ENCODE measurements around the gene ENC1.

Gene ENC1

DNA sequence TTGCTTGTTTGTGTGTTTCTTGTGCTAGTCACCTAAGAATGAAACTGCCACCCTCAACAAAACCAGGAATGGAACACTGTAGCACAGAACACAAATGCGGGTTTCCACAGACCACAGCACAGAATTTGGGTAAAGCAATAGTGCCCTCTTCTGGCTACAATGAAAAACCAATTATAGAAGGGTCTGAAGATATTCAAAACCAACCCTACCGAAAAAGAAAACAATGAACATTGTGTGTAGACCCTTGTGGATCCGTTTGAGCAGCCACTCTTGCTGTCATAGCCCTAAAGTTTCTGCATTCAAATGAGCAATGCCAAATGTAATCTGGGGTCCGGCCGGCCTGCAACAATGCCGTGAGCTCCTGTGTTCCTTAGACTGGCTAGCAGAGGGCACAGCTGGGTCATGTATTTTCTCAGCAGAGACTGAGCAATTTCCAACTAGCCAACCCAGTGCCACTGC lies 8.3 kb upstream of the ENC1 start:
- no peak overlapping the region for H3K4me3 Mint-ChIP-seq
- CTCF ChIA-PET: interaction anchor here (0.9 to 2.5 kb wide), 7 partner anchors 23 to 1058 kb away, joined by 3 to 30 read pairs (median 4); no protein-coding TSS in a partner anchor
- H3K9me3 Mint-ChIP-seq: no peaks in the 10 kb centered on the region
- H3K36me3 Mint-ChIP-seq: no peaks in the 10 kb centered on the region
- peaks cover 17% of the 10 kb centered on the region for H3K27me3 Mint-ChIP-seq
- DNase-seq: peak; percentile 50
- no peaks in the 10 kb centered on the region for H3K4me1 Mint-ChIP-seq
- no peak overlapping the region for H3K27ac Mint-ChIP-seq

DNA sequence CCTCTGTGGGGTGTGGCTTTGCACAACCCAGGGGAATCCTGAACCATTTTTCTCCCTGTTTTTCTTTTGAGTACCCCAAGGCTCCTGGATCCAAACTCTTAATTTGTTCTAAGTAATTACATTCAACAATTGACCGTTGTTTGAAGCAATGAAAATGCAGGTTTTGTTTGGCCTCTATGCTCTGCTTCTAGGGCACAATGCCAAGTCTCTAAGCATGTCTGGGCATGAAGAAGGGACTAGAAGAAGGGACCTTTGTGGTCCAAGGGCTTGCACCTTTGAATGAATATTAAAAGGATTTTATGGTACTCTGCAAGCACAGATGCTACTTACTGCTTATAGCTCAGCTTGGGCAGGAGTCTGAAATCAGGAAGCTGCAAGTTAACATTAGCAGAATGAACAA lies 6.6 kb upstream of the ENC1 start:
- no peaks in the 10 kb centered on the region for H3K9me3 Mint-ChIP-seq
- peaks cover 31% of the 10 kb centered on the region for H3K27me3 Mint-ChIP-seq
- no peak overlapping the region for H3K27ac Mint-ChIP-seq
- no peak overlapping the region for H3K4me3 Mint-ChIP-seq
- no peaks in the 10 kb centered on the region for H3K36me3 Mint-ChIP-seq
- DNase-seq: no peak
- CTCF ChIA-PET: interaction anchor here (0.5 to 1.3 kb wide), 3 partner anchors 273 to 1056 kb away, joined by 3 to 4 read pairs (median 3); no protein-coding TSS in a partner anchor
- peaks cover 4% of the 10 kb centered on the region for H3K4me1 Mint-ChIP-seq

GRCh38 chr5:74643111-74643562 lies 2.6 kb upstream of the ENC1 start:
- H3K9me3 Mint-ChIP-seq: no peaks in the 10 kb centered on the region
- no peak overlapping the region for H3K27ac Mint-ChIP-seq
- peaks cover 63% of the 10 kb centered on the region for H3K27me3 Mint-ChIP-seq

GRCh38 chr5:74642543-74642863 lies 2.0 kb upstream of the ENC1 start:
- Mint-ChIP-seq H3K9me3 (no peaks in the 10 kb centered on the region), H3K36me3 (no peaks in the 10 kb centered on the region), H3K4me3 (no peak overlapping the region), H3K27ac (no peak overlapping the region), H3K27me3 (peaks cover 63% of the 10 kb centered on the region), H3K4me1 (peaks cover 32% of the 10 kb centered on the region)
- CTCF ChIA-PET: interaction anchor here (0.6 to 4.2 kb wide), 3 partner anchors 25 to 740 kb away, joined by 3 to 21 read pairs (median 3); no protein-coding TSS in a partner anchor
- DNase-seq: no peak

More at GRCh38 chr5:74643111-74643562, 2.6 kb upstream of the ENC1 start:
- no peak for DNase-seq
- peaks cover 31% of the 10 kb centered on the region for H3K4me1 Mint-ChIP-seq
- H3K36me3 Mint-ChIP-seq: no peaks in the 10 kb centered on the region
- CTCF ChIA-PET: interaction anchor here (0.6 to 4.2 kb wide), 3 partner anchors 66 to 744 kb away, joined by 3 to 21 read pairs (median 3); no protein-coding TSS in a partner anchor
- no peak overlapping the region for H3K4me3 Mint-ChIP-seq

DNA sequence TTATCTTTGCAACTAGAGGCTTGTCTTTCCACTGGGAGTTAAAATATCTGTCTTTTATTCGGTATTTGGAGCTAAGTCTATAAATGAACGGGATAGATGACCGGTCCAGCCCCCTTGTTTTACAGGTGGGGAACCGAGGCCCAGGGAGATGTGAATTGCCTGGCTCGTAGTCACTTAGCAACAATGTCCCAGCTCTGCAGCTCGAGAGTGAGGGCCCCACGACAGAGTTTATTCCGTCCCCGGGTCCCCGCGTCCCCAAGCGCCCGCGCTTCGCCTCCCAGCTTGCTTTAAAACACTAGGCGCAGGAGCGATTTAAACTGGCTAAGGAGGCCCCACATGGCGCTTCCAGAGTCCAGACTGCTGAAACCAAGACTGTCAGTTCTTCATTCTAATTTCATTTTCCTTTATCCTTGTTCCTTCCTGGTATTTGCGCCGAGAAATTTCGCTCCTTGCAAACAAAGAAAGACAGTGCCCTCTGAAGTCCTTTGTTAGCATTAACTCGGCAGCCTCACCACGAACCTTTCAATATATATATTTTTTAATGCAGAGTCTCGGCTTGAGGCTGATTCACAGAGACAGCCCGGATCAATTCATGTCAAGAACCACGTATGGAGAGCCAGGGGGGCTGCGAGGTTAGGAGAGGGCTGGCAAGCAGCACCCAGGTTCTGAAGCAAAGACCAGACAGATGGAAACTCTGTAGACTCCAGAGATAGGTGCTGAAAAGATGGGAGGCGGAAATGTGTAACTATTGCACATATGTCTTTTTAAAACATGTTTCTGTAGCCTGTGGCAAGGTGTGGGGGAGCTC lies 1.4 kb upstream of the ENC1 start:
- Mint-ChIP-seq H3K36me3 (no peaks in the 10 kb centered on the region), H3K4me1 (peaks cover 32% of the 10 kb centered on the region), H3K9me3 (no peaks in the 10 kb centered on the region), H3K27me3 (peaks cover 59% of the 10 kb centered on the region), H3K4me3 (peak overlapping the region; percentile 78), H3K27ac (no peak overlapping the region)
- peak; percentile 39 for DNase-seq
- CTCF ChIA-PET: interaction anchor here (0.8 to 4.2 kb wide), 5 partner anchors 24 to 739 kb away, joined by 3 to 21 read pairs (median 3); no protein-coding TSS in a partner anchor

DNA sequence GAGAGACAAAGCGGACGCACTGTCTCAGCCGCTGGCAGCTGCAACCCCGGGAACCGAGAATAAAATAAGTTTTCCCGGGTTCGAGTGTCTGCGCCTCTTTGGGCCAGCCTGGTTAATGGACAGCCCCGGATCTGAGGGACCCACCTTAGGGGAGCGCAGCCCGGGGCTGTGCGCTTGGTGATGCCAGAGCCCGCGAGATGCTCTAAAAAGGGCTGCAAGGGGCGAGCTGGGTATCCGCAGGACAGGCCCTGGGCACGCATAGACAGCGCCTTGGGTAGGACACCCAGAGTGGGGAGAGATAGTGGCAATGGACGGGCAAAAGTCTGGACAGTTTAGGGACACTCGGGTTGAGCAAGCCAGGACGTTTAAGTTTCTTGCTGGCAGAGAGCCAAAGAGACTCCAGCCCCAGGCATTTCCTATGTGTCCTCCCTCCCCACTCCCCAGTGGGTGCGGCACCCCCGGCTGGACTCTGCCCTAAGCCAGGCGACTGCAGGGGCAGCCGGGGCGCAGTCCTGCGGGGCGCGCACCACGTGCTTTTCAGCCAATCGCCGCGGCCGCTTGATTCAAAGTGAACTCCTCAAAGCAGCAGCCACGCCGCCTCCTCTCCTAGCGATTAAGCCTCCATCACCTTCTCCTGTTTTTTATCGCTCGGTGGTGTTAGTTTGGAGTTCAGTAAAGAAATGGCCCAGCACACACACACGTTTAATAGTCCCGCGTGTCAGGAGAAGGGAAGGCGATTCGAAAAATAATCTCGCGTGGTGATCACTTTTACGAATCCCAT lies 616 bp upstream of the ENC1 start:
- Mint-ChIP-seq H3K27me3 (peaks cover 55% of the 10 kb centered on the region), H3K36me3 (no peaks in the 10 kb centered on the region), H3K4me3 (peak overlapping the region; percentile 78), H3K27ac (peak overlapping the region; percentile 38), H3K4me1 (peaks cover 32% of the 10 kb centered on the region), H3K9me3 (no peaks in the 10 kb centered on the region)
- CTCF ChIA-PET: interaction anchor here (0.6 to 3.0 kb wide), 8 partner anchors 12 to 739 kb away, joined by 3 to 20 read pairs (median 3); no protein-coding TSS in a partner anchor
- peak; percentile 65 for DNase-seq

DNA sequence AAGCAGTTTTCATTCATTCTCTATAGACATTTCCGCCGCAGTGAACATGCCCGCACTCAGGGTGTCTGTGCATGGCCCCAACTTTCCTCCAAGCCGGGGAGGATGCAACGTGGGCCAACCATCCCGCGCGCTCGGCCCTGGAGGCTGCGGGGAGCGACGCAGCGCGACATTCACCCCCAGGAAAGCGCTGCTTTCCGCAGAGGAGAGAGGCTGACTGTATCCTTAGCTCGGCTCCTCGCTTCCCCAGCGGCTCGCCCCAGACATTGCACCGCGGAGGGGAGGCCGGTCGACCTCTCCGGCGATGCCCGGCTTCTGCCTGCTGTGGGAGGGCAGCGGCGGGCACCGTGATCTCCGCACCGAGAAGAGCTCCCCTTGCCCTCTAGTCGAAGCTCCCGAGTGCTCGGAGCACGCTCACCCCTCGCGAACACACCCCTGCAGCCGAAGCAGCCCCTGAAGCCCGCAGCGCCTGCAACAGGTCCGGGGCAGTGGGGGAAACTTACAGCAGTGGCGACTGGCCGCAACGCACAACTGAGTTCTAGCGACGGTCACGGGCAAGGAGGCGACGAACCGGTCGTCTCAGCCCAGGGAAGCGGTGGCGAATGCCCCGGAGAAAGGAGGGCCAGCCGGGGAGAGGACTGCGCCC lies 600 bp downstream of the ENC1 start:
- Mint-ChIP-seq H3K9me3 (no peaks in the 10 kb centered on the region), H3K27me3 (peaks cover 54% of the 10 kb centered on the region), H3K4me3 (peak overlapping the region; percentile 78), H3K36me3 (peaks cover 1% of the 10 kb centered on the region), H3K27ac (peak overlapping the region; percentile 83), H3K4me1 (peaks cover 32% of the 10 kb centered on the region)
- CTCF ChIA-PET: interaction anchor here (1.0 to 3.0 kb wide), 5 partner anchors 10 to 737 kb away, joined by 3 to 20 read pairs (median 3); no protein-coding TSS in a partner anchor
- DNase-seq: peak; percentile 57

GRCh38 chr5:74638970-74639806 lies 1.3 kb downstream of the ENC1 start:
- CTCF ChIA-PET: interaction anchor here (1.4 to 3.0 kb wide), 2 partner anchors 64 to 737 kb away, joined by 3 to 20 read pairs; no protein-coding TSS in a partner anchor
- Mint-ChIP-seq H3K4me3 (peak overlapping the region; percentile 78), H3K36me3 (peaks cover 1% of the 10 kb centered on the region), H3K27ac (peak overlapping the region; percentile 83), H3K27me3 (peaks cover 49% of the 10 kb centered on the region), H3K4me1 (peaks cover 32% of the 10 kb centered on the region), H3K9me3 (no peaks in the 10 kb centered on the region)
- no peak for DNase-seq

DNA sequence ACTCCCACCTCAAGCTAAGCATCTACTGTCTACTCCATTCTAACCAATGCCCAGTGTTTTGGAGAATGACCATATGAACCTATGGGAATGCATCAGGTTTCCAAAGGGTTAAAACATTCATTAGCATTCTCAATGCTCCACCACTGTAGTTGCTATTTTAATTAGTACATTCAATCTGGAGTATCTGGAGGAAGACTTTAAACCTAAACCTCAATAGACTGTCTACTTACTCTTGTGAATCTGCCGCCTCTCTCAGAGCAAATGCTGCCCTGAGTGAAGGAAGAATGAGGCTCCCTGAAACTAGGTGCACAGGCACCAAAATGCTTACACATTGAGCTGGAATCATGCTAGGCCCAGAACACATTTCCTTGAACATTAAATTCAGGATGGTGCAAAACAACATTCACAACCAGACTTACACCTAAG lies 2.0 kb downstream of the ENC1 start:
- Mint-ChIP-seq H3K4me1 (peaks cover 32% of the 10 kb centered on the region), H3K4me3 (no peak overlapping the region), H3K9me3 (no peaks in the 10 kb centered on the region), H3K36me3 (peaks cover 1% of the 10 kb centered on the region), H3K27me3 (peaks cover 43% of the 10 kb centered on the region), H3K27ac (no peak overlapping the region)
- DNase-seq: no peak
- CTCF ChIA-PET: interaction anchor here (1.4 kb wide), 1 partner anchor 63 kb away, joined by 3 read pairs; no protein-coding TSS in a partner anchor

- no peak overlapping the region for H3K4me3 Mint-ChIP-seq
- no peak for DNase-seq
- CTCF ChIA-PET: interaction anchor here (0.6 kb wide), 1 partner anchor 61 kb away, joined by 3 read pairs; no protein-coding TSS in a partner anchor
- H3K36me3 Mint-ChIP-seq: peaks cover 1% of the 10 kb centered on the region
- no peaks in the 10 kb centered on the region for H3K9me3 Mint-ChIP-seq
- H3K27me3 Mint-ChIP-seq: peaks cover 26% of the 10 kb centered on the region
- peaks cover 35% of the 10 kb centered on the region for H3K4me1 Mint-ChIP-seq
- H3K27ac Mint-ChIP-seq: no peak overlapping the region
Observed at GRCh38 chr5:74636552-74636951, 4.0 kb downstream of the ENC1 start.

DNA sequence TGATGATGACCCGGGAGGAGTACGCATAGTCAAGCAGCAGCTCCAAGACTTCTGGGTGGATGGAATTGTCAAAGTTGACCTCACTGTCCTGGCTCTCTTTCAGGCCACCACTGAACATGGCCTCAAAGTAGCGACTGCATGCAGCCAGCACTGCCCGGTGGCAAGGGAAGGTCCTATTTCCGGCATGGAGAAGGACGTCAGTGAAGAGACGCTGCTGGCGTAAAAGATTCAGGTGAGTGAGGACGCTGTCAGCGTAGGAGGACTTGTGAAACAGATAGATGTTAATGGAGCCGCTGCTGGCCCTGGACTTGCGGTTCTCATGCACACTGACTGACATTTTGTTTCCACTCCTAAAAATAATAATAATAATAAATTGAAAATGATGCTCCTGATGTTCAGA lies 4.4 kb downstream of the ENC1 start:
- no peaks in the 10 kb centered on the region for H3K9me3 Mint-ChIP-seq
- no peak overlapping the region for H3K27ac Mint-ChIP-seq
- no peak for DNase-seq
- peaks cover 22% of the 10 kb centered on the region for H3K27me3 Mint-ChIP-seq
- peaks cover 1% of the 10 kb centered on the region for H3K36me3 Mint-ChIP-seq
- peaks cover 36% of the 10 kb centered on the region for H3K4me1 Mint-ChIP-seq
- CTCF ChIA-PET: no interaction called here
- no peak overlapping the region for H3K4me3 Mint-ChIP-seq

- no peaks in the 10 kb centered on the region for H3K9me3 Mint-ChIP-seq
- H3K4me3 Mint-ChIP-seq: no peak overlapping the region
- H3K27ac Mint-ChIP-seq: no peak overlapping the region
- H3K4me1 Mint-ChIP-seq: peaks cover 43% of the 10 kb centered on the region
- DNase-seq: no peak
- peaks cover 8% of the 10 kb centered on the region for H3K27me3 Mint-ChIP-seq
- CTCF ChIA-PET: no interaction called here
- peaks cover 3% of the 10 kb centered on the region for H3K36me3 Mint-ChIP-seq
Observed at GRCh38 chr5:74634611-74635286, 5.8 kb downstream of the ENC1 start.

Measured in activated naive CD4-positive, alpha-beta T cell treated with anti-CD3 and anti-CD28 coated beads, Interleukin-2, amount 10 ng/mL, durations not matched to agents 7 days and 5 days (primary cell).